GM19193 (cell line): ENCODE results near the gene TMEM185A.
"Not testable (repeated sequence)": the region's sequence is repeated elsewhere in the genome, so short reads cannot be mapped to it uniquely, and the experiment has no call there.

Experiments
- POLR2A ChIP-seq: IDR thresholded peaks from 4 replicates; pipeline ENCODE4 v1.6.1; 2011; ENCODE audit not compliant: insufficient read depth, insufficient read length; ENCODE audit errors: extremely low read depth

Gene TMEM185A

DNA sequence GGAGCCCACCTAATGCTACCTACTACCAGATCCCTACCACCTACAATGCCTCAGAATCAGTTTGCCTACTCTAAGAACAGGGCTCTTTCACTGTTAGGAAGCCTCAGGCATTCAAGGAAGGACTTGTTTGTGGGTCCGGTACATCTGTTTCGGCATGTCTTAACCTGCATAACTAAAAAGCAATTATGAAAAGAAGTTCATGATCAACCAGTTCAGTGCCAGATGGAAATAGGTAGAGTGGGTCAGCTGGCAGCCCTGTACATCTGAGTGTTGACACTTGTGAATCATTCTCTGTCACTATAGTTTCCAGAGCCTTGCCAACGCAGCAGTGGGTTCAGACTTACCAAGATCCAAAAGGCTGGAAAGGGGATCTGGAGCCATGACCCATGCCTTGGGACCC is 3.3 kb downstream of the TMEM185A start:
- TF ChIP-seq POLR2A: no peak

DNA sequence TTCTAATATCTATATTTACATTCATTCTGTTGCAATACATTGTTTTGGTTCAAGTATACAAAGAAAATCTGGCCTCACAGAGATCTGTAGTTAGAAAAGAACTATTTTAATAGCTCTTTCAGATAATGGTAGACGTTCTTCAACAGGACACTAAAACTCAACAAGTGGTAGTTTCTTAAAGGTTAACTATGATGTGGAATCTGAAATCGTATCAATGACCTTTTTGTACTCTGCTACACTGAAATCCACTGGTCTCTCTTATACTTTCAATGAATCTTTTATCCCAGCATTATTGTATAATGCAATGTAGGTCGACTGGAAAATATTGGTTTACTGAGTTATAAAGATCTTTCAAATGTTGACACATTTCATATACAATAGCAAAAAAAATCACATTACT is 12.7 kb downstream of the TMEM185A start:
- no peak for TF ChIP-seq POLR2A

GRCh38 chrX:149611623-149612175 is 19.9 kb downstream of the TMEM185A start:
- TF ChIP-seq POLR2A: no peak

DNA sequence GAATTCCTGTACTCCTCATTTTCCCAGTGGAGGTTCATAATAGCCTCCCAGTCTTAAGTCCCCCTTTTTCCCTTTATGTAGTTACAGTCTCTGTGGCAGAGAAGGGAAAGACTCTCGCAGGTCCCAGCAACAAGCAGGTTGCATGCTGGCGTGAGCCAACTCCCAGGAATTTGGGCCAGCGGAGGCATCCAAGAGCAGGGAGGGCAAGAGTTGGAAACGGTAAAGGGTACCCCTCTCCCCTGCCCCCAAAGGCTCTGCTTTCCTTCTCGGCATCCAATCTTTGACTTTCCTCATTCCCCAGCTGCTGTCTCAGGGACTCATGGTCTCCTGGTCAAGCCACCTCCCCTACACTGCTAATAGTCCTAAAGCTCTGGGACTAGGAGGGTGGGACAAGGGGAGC is 21.1 kb downstream of the TMEM185A start:
- no peak for TF ChIP-seq POLR2A

DNA sequence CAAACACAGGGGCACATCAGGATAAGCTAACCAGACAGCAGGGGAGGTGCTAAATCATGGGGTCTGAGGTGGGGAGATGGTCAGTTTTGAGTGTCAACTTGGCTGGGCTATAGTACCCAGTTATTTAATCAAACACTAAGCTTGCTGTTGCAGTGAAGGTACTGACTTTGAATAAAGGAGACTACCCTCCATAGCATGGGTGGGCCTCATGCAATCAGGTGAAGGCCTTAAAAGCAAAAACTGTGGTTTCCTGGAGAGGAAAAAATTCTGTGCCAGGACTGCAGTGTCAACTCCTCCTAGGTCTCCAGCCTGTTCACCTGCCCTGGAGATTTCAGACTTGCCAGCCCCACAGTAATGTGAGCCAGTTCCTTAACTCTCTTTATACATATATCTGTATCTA is 23.9 kb downstream of the TMEM185A start:
- no peak for TF ChIP-seq POLR2A

- not testable (repeated sequence) for TF ChIP-seq POLR2A
These were observed 36.4 kb downstream of the TMEM185A start, which contains the start of gene HSFX2 for GRCh38 chrX:149595214-149595613. Gene HSFX2, minus strand, starts transcription at chrX:149595314. Its CDS starts 614 bp downstream, at chrX:149594700.

DNA sequence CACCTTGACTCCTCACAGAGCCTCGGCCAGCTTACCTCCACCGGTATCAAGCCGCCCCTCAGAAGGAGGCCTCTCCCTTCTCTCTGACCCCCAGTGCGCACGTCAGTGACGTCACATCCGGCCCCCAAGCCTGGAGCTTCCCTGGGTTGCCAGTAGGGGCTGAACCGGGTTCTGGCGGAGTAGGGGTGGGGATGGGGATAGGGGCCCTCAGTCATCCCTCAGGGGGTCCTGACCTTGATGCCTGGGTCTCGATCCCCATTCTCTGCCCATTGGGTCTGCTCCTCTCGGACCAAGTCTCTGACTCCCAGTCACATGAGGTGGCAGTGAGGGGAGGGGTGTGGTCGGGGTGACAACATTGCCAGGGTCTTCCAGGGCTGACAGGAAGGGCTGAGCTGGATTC is 44.2 kb downstream of the TMEM185A start, which contains the start of gene MAGEA9B:
Gene MAGEA9B (minus strand): TSS at position 101 of the 400 bp plus-strand sequence. CDS start 4,280 bp downstream, outside the sequence.
- TF ChIP-seq POLR2A: not testable (repeated sequence)

- no peak for TF ChIP-seq POLR2A
These were observed 58.8 kb downstream of the TMEM185A start for GRCh38 chrX:149572743-149573142.

DNA sequence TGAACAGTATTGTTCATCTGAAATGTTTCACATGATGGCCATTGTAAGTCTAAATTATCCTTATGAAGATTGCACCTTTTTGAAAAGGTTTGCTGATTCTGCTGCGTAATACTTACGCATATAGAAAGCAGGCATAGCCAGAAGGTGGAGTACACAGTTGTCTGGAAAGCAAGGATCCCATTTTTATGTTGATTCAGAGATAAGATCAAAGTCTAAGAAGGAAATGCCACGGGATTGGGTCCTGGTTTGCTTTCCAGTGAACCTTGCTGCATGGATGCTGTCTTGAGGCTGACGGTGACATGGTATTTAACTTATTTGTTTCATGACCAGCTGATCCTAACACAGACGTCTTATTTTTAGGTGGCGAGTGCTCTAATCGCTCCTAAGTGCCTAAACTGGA is 59.8 kb downstream of the TMEM185A start:
- no peak for TF ChIP-seq POLR2A

DNA sequence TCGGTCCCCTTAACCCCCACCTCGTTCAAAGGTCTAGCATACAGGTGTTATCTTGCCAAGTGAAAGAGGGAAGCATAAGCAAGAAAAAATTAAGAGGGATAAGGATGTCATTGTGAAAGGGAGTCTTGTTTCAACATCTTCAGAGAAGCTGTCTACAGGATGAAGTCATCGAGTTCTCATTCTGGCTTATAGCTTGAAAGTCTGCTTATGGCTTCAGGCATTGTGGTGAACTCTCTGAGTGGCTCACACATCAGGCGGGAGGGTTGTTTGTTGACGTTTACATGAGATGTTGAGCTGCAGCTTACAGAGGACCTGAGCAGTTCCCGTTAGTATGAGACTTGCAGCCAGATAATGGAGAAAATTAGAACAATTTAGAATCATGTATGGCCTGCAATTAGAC is 60.9 kb downstream of the TMEM185A start:
- no peak for TF ChIP-seq POLR2A

DNA sequence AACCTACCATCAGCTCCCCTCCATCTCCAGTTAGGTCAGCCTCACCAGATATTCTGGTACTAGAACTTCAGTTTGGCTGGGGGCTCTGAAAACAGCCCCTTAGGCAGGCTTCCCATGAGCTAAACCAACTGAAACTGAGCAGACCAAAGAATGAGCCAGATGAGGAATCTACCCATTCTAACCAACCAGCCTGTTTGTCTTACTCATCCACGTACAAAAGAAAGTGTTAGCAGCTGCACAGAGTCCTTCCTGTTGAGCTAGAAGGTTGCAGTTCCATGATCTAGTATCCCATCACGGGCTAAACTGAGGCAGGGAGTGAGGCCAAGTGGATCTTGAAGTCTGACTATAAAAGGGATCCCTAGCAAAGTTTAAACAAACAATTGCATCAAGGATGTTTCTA is 61.8 kb downstream of the TMEM185A start:
- TF ChIP-seq POLR2A: no peak

GRCh38 chrX:149568701-149569296 is 62.8 kb downstream of the TMEM185A start:
- no peak for TF ChIP-seq POLR2A

DNA sequence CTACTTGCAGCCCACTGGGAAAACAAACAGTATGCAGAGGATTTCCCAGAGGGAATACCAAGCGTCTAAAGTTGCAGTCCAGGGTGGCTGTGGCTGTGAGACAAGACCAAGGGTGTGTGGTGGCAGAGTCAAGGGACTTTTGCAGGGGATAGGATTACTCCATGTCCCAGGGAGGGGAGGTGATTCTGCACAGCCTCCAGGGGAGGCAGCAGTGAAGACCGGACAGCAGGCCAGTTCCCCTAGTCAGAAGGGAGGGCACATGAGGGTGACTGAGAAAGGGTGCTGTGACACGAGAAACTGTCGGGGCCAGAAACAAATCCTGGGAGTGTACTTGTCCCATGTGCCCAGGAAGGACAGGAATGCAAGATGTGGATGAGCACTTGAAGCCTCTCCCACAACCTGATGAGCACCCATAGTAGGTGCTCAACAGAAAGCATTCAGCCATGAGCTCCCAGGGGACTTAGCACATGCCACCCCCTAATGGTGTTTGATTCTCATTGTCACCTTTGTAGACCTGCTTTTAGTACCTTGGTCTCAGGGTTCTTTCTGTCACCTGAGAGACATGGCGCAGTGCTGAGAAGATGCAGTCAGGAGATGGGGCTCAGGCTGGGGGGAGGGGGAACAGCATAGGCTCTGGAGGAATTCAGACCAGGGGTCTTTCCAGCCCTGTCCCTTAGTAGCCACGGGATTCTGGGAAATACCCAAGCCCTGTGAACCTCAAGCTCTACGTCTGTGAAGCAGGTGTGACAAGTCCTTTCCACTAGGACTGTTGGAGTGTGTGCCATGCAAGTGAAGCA is 63.8 kb downstream of the TMEM185A start:
- no peak for TF ChIP-seq POLR2A

DNA sequence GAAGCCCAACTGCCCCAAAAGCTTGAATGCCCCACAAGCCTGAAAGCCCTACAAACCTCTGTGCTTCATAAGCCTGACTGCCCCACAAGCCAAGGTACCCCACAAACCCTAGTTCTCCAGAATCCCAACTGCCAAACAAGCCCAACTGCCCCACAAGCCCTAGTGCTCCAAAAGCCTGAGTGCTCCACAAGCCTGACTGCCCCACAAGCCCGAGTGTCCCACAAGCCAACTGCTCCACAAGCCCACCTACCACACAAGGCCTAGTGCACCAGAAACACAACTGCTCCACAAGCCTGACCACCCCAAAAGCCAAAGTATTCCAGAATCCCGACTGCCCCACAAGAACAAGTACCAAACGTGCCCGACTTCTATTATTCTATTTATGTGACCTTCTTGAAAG is 68.2 kb downstream of the TMEM185A start:
- no peak for TF ChIP-seq POLR2A

DNA sequence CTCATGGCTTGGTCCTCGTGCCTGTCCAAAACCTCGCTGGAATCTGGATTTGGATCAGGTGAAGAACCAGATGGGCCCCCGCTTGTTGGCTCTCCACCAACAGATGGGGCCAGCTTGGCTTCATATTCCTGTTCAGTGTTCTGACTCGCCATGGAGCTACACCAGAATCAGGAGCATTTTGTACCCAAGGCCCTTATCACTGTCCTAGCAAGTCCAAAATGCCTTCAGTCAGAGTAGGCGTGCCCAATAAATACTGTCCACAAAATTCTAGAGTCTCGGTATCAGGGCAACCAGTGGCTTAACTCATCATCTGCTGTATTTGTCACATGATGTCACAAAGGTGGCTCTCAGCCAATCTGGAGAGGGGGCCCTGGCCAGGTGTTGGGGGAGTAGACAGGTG is 81.9 kb downstream of the TMEM185A start, which contains the start of gene HSFX3:
Gene HSFX3 (minus strand): TSS at position 224 of the 400 bp plus-strand sequence. CDS start 72 bp downstream, at position 152.
- not testable (repeated sequence) for TF ChIP-seq POLR2A
